Measurements from ENCODE around the gene NQO2. TPM values are rescaled to one million over a fixed set of nuclear protein-coding genes. Genes with fewer than 3 reads are reported as not detected.

NQO2 gene
- total and polyA plus RNA-seq, 2 of the 13 experiments (the other 11 are each of a cell fraction or from before 2014, with no cell fraction given) = 32.2 to 56.5 TPM

DNA sequence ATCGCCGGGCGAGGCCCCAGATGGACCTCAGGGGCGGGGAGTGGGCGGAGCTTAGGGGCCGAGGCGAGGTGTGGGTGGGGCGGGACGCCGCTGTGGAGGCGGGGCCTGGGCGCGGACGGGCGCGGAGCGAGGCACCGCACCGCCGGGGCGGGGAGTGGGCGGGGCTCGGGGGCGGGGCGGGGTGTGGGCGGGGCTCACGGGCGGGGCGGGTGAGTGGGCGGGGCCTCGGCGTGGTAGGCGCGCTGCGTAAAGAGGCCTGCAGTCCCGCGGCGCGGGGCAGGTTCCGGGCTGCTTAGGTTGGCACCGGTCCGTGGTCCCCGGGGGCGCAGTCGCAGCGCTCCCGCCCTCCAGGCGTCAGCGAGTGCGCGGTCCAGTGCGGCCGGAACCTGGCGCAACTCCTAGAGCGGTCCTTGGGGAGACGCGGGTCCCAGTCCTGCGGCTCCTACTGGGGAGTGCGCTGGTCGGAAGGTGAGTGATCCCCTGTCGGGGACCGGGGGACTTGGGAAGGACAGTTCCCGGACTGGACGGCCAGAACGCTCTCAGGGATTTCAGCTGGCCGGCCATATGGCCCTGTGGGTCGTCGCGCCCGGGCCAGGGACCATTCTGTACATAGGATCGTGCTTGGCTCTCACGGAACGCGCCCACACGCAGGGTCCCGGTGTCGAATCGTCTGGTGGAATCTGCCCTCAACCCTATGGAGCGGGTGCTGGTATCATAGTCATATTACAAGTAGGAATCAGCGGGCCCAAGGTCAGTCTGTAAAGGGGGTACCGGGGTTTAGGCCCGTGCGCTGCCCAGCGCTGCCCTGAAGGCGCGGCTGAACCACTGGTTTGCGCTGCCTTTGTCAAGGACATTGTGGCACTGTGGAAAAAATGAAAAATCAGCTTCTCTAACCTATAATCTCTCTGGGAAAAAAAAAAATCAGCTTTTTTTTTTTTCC lies at the start of gene NQO2 (continued):
- TF ChIP-seq, protein P1, sequence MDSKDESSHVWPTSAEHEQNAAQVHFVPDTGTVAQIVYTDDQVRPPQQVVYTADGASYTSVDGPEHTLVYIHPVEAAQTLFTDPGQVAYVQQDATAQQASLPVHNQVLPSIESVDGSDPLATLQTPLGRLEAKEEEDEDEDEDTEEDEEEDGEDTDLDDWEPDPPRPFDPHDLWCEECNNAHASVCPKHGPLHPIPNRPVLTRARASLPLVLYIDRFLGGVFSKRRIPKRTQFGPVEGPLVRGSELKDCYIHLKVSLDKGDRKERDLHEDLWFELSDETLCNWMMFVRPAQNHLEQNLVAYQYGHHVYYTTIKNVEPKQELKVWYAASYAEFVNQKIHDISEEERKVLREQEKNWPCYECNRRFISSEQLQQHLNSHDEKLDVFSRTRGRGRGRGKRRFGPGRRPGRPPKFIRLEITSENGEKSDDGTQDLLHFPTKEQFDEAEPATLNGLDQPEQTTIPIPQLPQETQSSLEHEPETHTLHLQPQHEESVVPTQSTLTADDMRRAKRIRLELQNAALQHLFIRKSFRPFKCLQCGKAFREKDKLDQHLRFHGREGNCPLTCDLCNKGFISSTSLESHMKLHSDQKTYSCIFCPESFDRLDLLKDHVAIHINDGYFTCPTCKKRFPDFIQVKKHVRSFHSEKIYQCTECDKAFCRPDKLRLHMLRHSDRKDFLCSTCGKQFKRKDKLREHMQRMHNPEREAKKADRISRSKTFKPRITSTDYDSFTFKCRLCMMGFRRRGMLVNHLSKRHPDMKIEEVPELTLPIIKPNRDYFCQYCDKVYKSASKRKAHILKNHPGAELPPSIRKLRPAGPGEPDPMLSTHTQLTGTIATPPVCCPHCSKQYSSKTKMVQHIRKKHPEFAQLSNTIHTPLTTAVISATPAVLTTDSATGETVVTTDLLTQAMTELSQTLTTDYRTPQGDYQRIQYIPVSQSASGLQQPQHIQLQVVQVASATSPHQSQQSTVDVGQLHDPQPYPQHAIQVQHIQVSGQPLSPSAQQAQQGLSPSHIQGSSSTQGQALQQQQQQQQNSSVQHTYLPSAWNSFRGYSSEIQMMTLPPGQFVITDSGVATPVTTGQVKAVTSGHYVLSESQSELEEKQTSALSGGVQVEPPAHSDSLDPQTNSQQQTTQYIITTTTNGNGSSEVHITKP (CRISPR knock-in tag; IDR thresholded peaks at IDR 0.05; ENCODE audit: low read depth) = no peak
- TF ChIP-seq, protein P2, sequence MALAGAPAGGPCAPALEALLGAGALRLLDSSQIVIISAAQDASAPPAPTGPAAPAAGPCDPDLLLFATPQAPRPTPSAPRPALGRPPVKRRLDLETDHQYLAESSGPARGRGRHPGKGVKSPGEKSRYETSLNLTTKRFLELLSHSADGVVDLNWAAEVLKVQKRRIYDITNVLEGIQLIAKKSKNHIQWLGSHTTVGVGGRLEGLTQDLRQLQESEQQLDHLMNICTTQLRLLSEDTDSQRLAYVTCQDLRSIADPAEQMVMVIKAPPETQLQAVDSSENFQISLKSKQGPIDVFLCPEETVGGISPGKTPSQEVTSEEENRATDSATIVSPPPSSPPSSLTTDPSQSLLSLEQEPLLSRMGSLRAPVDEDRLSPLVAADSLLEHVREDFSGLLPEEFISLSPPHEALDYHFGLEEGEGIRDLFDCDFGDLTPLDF (CRISPR knock-in tag; IDR thresholded peaks at IDR 0.05) = no peak; the same call in 1 of the 2 replicates
- no peak for TF ChIP-seq ZNF136 (CRISPR knock-in tag; IDR thresholded peaks at IDR 0.05; ENCODE audit: low read depth)
- TF ChIP-seq, protein P3, sequence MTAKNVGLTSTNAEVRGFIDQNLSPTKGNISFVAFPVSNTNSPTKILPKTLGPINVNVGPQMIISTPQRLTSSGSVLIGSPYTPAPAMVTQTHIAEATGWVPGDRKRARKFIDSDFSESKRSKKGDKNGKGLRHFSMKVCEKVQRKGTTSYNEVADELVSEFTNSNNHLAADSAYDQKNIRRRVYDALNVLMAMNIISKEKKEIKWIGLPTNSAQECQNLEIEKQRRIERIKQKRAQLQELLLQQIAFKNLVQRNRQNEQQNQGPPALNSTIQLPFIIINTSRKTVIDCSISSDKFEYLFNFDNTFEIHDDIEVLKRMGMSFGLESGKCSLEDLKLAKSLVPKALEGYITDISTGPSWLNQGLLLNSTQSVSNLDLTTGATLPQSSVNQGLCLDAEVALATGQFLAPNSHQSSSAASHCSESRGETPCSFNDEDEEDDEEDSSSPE (CRISPR knock-in tag; IDR thresholded peaks at IDR 0.05) = peak; percentile 87
- TF ChIP-seq, protein P4, sequence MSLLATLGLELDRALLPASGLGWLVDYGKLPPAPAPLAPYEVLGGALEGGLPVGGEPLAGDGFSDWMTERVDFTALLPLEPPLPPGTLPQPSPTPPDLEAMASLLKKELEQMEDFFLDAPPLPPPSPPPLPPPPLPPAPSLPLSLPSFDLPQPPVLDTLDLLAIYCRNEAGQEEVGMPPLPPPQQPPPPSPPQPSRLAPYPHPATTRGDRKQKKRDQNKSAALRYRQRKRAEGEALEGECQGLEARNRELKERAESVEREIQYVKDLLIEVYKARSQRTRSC (CRISPR knock-in tag; IDR thresholded peaks at IDR 0.05; ENCODE audit: low read depth) = no peak
- TF ChIP-seq ZNF326 (CRISPR knock-in tag; IDR thresholded peaks at IDR 0.05; ENCODE audit: borderline replicate concordance) = no peak
- TF ChIP-seq TBX3 (IDR thresholded peaks at IDR 0.05; ENCODE audit: borderline replicate concordance) = no peak
- no peak for TF ChIP-seq FOXM1 (CRISPR knock-in tag; IDR thresholded peaks at IDR 0.05)
- peak; percentile 49; the same call in 1 of the 2 replicates for TF ChIP-seq ZNF790 (CRISPR knock-in tag; IDR thresholded peaks at IDR 0.05; ENCODE audit: borderline replicate concordance)
- TF ChIP-seq, protein P5, sequence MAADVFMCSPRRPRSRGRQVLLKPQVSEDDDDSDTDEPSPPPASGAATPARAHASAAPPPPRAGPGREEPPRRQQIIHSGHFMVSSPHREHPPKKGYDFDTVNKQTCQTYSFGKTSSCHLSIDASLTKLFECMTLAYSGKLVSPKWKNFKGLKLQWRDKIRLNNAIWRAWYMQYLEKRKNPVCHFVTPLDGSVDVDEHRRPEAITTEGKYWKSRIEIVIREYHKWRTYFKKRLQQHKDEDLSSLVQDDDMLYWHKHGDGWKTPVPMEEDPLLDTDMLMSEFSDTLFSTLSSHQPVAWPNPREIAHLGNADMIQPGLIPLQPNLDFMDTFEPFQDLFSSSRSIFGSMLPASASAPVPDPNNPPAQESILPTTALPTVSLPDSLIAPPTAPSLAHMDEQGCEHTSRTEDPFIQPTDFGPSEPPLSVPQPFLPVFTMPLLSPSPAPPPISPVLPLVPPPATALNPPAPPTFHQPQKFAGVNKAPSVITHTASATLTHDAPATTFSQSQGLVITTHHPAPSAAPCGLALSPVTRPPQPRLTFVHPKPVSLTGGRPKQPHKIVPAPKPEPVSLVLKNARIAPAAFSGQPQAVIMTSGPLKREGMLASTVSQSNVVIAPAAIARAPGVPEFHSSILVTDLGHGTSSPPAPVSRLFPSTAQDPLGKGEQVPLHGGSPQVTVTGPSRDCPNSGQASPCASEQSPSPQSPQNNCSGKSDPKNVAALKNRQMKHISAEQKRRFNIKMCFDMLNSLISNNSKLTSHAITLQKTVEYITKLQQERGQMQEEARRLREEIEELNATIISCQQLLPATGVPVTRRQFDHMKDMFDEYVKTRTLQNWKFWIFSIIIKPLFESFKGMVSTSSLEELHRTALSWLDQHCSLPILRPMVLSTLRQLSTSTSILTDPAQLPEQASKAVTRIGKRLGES (CRISPR knock-in tag; IDR thresholded peaks at IDR 0.05; ENCODE audit: borderline replicate concordance) = no peak
- no peak for TF ChIP-seq SNAPC2 (CRISPR knock-in tag; IDR thresholded peaks at IDR 0.05)
- TF ChIP-seq ZSCAN31 (CRISPR knock-in tag; IDR thresholded peaks at IDR 0.05; ENCODE audit: low read depth) = peak; percentile 66; the same call in 1 of the 2 replicates
- TF ChIP-seq RORA (CRISPR knock-in tag; IDR thresholded peaks at IDR 0.05) = no peak
- TF ChIP-seq EED (CRISPR knock-in tag; IDR thresholded peaks at IDR 0.05) = peak; percentile 64; the same call in 1 of the 2 replicates
